22Rv1 (cell line): ENCODE measurements around the gene SHC2.

Experiments
- H3K27ac ChIP-seq: fragments of 450-650 bp; 2 replicates; pipeline ENCODE4 v1.5.1; 2017
- CTCF ChIP-seq: fragments of 450-650 bp; IDR thresholded peaks from 2 replicates; pipeline ENCODE4 v1.5.1; 2017; ENCODE audit warnings: mild to moderate bottlenecking
- ZFX ChIP-seq: fragments of 450-650 bp; IDR thresholded peaks from 2 replicates; pipeline ENCODE4 v1.6.1; 2017; ENCODE audit warnings: antibody characterized with exemption, borderline replicate concordance

SHC2 gene

GRCh38 chr19:449916-450315, 10.9 kb downstream of the SHC2 start:
- TF ChIP-seq ZFX (no peak), CTCF (no peak)

GRCh38 chr19:447816-448560, 12.8 kb downstream of the SHC2 start:
- TF ChIP-seq ZFX (no peak), CTCF (no peak)
- H3K27ac ChIP-seq, result no peak overlapping the region

More at GRCh38 chr19:449916-450315, 10.9 kb downstream of the SHC2 start:
- no peak overlapping the region for H3K27ac ChIP-seq

- no peak for TF ChIP-seq ZFX
- TF ChIP-seq CTCF, result no peak
- H3K27ac ChIP-seq, result no peak overlapping the region
Observed at GRCh38 chr19:447064-447426, 13.8 kb downstream of the SHC2 start.

GRCh38 chr19:444677-445210, 16.1 kb downstream of the SHC2 start:
- no peak for TF ChIP-seq CTCF
- TF ChIP-seq ZFX, result no peak
- H3K27ac ChIP-seq, result no peak overlapping the region

- TF ChIP-seq CTCF (no peak), ZFX (no peak)
Observed at GRCh38 chr19:443005-443404, 17.8 kb downstream of the SHC2 start.

GRCh38 chr19:442085-442484, 18.7 kb downstream of the SHC2 start:
- TF ChIP-seq ZFX (no peak), CTCF (no peak)
- H3K27ac ChIP-seq, result no peak overlapping the region

More at GRCh38 chr19:443005-443404, 17.8 kb downstream of the SHC2 start:
- H3K27ac ChIP-seq, result no peak overlapping the region

- TF ChIP-seq CTCF, result no peak
- TF ChIP-seq ZFX, result no peak
- H3K27ac ChIP-seq, result no peak overlapping the region
Observed at GRCh38 chr19:441213-441836, 19.5 kb downstream of the SHC2 start.
